ENCODE data around the gene RHOB. TPM values are rescaled to one million over a fixed set of nuclear protein-coding genes. Genes with fewer than 3 reads are reported as not detected.

The RHOB gene
- total and polyA plus RNA-seq, 4 donors: 82.6 to 634 (median 160) TPM

- no peak for TF ChIP-seq REST (IDR thresholded peaks at IDR 0.05)
- no peak for TF ChIP-seq CTCF (IDR thresholded peaks at IDR 0.05; ENCODE audit: low read depth, low read length, missing input control)
- TF ChIP-seq TAF1 (conservative IDR thresholded peaks at IDR 0.05): peak; percentile 80
- TF ChIP-seq ZBTB33 (IDR thresholded peaks at IDR 0.05): no peak
- TF ChIP-seq JUND (IDR thresholded peaks at IDR 0.05): peak in 1 of 2 donors; percentile 82
- TF ChIP-seq HNF4A (conservative IDR thresholded peaks at IDR 0.05): peak in 1 of 2 donors; percentile 43
- peak; percentile 11 for TF ChIP-seq FOXA1 (IDR thresholded peaks at IDR 0.05)
These were observed 3.5 kb downstream of the RHOB start (continued) for GRCh38 chr2:20450201-20450999.

- Histone ChIP-seq H3K4me1 (ENCODE audit: control insufficient read depth in 4 of 4, insufficient read depth in 4 of 4, low read length in 3 of 4) (peaks cover 0 to 10% (median 0%) of the 10 kb centered on the region in 4 donors), H3K9ac (ENCODE audit: low read depth in 1 of 2, low read length in 2 of 2) (no peak overlapping the region), H3K27me3 (ENCODE audit: control insufficient read depth in 4 of 4, insufficient read depth in 4 of 4, low read length in 3 of 4) (no peaks in the 10 kb centered on the region), H3K9me3 (ENCODE audit: control insufficient read depth in 4 of 4, low read length in 3 of 4) (no peaks in the 10 kb centered on the region), H3K27ac (ENCODE audit: low read depth in 1 of 2, low read length in 2 of 2) (peak overlapping the region; percentile 90 to 98), H3K36me3 (ENCODE audit: control insufficient read depth in 4 of 4, insufficient read depth in 3 of 4, low read depth in 1 of 4, low read length in 3 of 4) (peaks cover 0 to 3% (median under 1%) of the 10 kb centered on the region in 4 donors), H3K4me3 (ENCODE audit: low read depth in 1 of 3, low read length in 3 of 3) (no peak overlapping the region)
- no peak for DNase-seq (ENCODE audit: low spot score)
- TF ChIP-seq TAF1 (conservative IDR thresholded peaks at IDR 0.05) (no peak), REST (IDR thresholded peaks at IDR 0.05) (peak; percentile 3), JUND (IDR thresholded peaks at IDR 0.05) (peak in 1 of 2 donors; percentile 56), MAX (IDR thresholded peaks at IDR 0.05) (no peak), EGR1 (IDR thresholded peaks at IDR 0.05; ENCODE audit: low read depth in 2 of 2) (no peak), FOXA1 (IDR thresholded peaks at IDR 0.05) (no peak), GABPA (IDR thresholded peaks at IDR 0.05 in 1 of 2, conservative IDR thresholded peaks at IDR 0.05 in 1 of 2) (no peak), NR2F2 (IDR thresholded peaks at IDR 0.05) (no peak), HNF4G (IDR thresholded peaks at IDR 0.05) (no peak), SP1 (IDR thresholded peaks at IDR 0.05) (no peak), HNF4A (conservative IDR thresholded peaks at IDR 0.05) (peak in 1 of 2 donors; percentile 23), RXRA (IDR thresholded peaks at IDR 0.05) (peak in 1 of 2 donors; percentile 1), ATF3 (IDR thresholded peaks at IDR 0.05) (no peak)
- 31% methylated on average over 3 of the region's 3 CpGs for WGBS
These were observed 4.1 kb downstream of the RHOB start for GRCh38 chr2:20451000-20451290.

Data from liver (tissue), 9 donors.